Prostate gland (tissue), 2 donors: ENCODE results near the gene TRIO.

Experiments used
- POLR2A ChIP-seq: fragments of 450-650 bp; IDR thresholded peaks from one replicate; pipeline ENCODE4 v1.6.1; 2016; ENCODE audit warnings: antibody characterized with exemption, mild to moderate bottlenecking
- TF ChIP-seq, protein P1 (sequence below), 4 experiments: fragments of 200-600 bp in 2 of 4; fragments of 450-650 bp in 2 of 4; sonication (generic) in 2 of 4; IDR thresholded peaks; 1 replicate in 3 of 4; 2 replicates in 1 of 4; pipeline ENCODE4 v1.5.1; 2016 to 2019; ENCODE audit warnings: antibody characterized with exemption in 4 of 4, mild to moderate bottlenecking in 2 of 4, moderate library complexity in 2 of 4

GRCh38 chr5:14238272-14238671, 95.1 kb downstream of the TRIO start:
- no peak for TF ChIP-seq POLR2A
- TF ChIP-seq, protein P1, sequence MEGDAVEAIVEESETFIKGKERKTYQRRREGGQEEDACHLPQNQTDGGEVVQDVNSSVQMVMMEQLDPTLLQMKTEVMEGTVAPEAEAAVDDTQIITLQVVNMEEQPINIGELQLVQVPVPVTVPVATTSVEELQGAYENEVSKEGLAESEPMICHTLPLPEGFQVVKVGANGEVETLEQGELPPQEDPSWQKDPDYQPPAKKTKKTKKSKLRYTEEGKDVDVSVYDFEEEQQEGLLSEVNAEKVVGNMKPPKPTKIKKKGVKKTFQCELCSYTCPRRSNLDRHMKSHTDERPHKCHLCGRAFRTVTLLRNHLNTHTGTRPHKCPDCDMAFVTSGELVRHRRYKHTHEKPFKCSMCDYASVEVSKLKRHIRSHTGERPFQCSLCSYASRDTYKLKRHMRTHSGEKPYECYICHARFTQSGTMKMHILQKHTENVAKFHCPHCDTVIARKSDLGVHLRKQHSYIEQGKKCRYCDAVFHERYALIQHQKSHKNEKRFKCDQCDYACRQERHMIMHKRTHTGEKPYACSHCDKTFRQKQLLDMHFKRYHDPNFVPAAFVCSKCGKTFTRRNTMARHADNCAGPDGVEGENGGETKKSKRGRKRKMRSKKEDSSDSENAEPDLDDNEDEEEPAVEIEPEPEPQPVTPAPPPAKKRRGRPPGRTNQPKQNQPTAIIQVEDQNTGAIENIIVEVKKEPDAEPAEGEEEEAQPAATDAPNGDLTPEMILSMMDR (IDR thresholded peaks at IDR 0.05): no peak
